PFSK-1 (cell line): ENCODE data around the gene UBXN2A.

Source experiments
- FOXP2 ChIP-seq: optimal IDR thresholded peaks from 2 replicates; pipeline ENCODE3; 2011; ENCODE audit warnings: borderline replicate concordance, control low read depth, inconsistent platforms; ENCODE audit not compliant: insufficient read depth; ENCODE audit errors: extremely low read length, extremely low read depth
- POLR2AphosphoS5 ChIP-seq: IDR thresholded peaks from 2 replicates; pipeline ENCODE4 v1.6.1; 2012; ENCODE audit warnings: low read depth, mild to moderate bottlenecking, control low read depth, low read length, moderate library complexity
- SIN3A ChIP-seq: IDR thresholded peaks from 2 replicates; pipeline ENCODE4 v1.6.1; 2012; ENCODE audit warnings: mild to moderate bottlenecking, low read length, moderate library complexity, borderline replicate concordance; ENCODE audit not compliant: insufficient read depth
- TAF1 ChIP-seq: IDR thresholded peaks from 2 replicates; pipeline ENCODE4 v1.6.1; 2012; ENCODE audit warnings: low read length, control low read depth, borderline replicate concordance; ENCODE audit not compliant: insufficient read depth
- TF ChIP-seq, protein P1 (sequence below), 2 experiments: IDR thresholded peaks; 2 replicates each; pipeline versions ENCODE4 v1.6.1 to v1.8.0; 2011 to 2012; ENCODE audit warnings: low read depth in 2 of 2, low read length in 2 of 2, control low read depth in 1 of 2, inconsistent platforms in 1 of 2, mild to moderate bottlenecking in 1 of 2, moderate library complexity in 1 of 2; ENCODE audit not compliant: insufficient read depth in 1 of 2

UBXN2A gene

GRCh38 chr2:23943666-23944065, 3.4 kb downstream of the UBXN2A start:
- no peak for TF ChIP-seq SIN3A
- TF ChIP-seq FOXP2 = no peak
- TF ChIP-seq, protein P1, sequence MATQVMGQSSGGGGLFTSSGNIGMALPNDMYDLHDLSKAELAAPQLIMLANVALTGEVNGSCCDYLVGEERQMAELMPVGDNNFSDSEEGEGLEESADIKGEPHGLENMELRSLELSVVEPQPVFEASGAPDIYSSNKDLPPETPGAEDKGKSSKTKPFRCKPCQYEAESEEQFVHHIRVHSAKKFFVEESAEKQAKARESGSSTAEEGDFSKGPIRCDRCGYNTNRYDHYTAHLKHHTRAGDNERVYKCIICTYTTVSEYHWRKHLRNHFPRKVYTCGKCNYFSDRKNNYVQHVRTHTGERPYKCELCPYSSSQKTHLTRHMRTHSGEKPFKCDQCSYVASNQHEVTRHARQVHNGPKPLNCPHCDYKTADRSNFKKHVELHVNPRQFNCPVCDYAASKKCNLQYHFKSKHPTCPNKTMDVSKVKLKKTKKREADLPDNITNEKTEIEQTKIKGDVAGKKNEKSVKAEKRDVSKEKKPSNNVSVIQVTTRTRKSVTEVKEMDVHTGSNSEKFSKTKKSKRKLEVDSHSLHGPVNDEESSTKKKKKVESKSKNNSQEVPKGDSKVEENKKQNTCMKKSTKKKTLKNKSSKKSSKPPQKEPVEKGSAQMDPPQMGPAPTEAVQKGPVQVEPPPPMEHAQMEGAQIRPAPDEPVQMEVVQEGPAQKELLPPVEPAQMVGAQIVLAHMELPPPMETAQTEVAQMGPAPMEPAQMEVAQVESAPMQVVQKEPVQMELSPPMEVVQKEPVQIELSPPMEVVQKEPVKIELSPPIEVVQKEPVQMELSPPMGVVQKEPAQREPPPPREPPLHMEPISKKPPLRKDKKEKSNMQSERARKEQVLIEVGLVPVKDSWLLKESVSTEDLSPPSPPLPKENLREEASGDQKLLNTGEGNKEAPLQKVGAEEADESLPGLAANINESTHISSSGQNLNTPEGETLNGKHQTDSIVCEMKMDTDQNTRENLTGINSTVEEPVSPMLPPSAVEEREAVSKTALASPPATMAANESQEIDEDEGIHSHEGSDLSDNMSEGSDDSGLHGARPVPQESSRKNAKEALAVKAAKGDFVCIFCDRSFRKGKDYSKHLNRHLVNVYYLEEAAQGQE (IDR thresholded peaks at IDR 0.05; ENCODE audit: insufficient read depth in 1 of 2, low read depth in 2 of 2, low read length in 2 of 2) = no peak
- TF ChIP-seq POLR2AphosphoS5 = no peak
- TF ChIP-seq TAF1 = no peak

DNA sequence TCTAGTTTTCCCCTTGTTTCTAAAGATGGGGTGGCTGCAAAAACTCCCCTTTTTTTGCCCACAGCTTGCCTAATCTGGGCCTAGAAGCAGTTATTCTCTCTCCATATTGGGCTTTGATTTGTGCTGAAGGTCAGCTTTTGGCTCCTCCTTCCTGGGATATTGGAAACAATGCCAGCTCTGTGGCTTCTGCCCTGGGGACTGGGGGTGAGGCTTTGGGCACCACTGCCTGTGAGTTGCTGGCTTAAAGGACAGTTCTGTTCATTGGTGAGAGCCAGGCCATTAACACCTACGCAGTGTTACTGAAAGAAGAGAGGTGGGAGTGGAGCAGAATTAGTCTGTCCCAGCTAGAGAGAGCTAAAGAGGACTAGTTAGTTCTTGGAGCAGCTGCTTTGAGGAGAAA, 4.3 kb downstream of the UBXN2A start:
- TF ChIP-seq SIN3A (no peak), POLR2AphosphoS5 (no peak), TAF1 (no peak), FOXP2 (no peak)
- TF ChIP-seq, protein P1 (IDR thresholded peaks at IDR 0.05; ENCODE audit: insufficient read depth in 1 of 2, low read depth in 2 of 2, low read length in 2 of 2) = no peak

DNA sequence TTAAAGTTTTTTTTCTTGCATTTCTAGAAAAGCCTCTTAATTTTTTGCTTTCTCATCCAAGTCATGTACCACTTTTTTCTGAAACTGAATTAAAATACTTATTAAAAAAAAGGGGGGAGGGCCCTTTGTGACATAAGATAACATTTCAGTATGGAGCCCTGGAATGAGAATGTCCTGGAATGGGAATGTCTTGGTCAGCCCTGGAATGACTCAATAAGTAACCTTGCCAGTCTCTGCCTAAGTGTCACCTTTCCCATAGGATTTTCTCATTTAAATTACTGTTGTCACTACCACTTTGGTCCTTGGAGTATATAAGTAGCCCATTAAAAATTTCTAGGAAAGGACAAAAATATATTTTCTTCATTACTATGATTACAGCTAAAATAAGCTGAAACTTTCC, 4.7 kb downstream of the UBXN2A start:
- TF ChIP-seq, protein P1 (IDR thresholded peaks at IDR 0.05; ENCODE audit: insufficient read depth in 1 of 2, low read depth in 2 of 2, low read length in 2 of 2) = no peak
- TF ChIP-seq TAF1 (no peak), POLR2AphosphoS5 (no peak), SIN3A (no peak), FOXP2 (no peak)

DNA sequence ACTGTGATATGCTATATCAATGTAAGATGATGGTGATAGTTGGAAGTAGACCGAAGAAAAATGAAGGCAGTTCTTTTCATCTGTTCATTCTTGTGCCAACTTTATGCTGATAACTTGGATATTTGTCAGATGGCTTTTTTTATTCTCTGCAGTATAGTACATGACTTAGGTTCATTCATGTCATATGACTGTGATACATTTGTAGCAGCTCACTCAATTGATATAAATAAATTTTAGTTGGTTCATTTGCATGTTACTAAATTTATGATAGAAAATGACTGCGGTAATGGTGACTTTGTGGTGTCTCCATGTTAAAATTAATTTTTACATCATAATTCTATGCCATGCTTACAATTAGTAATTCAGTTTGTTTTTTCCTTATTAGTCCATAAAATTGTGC, 7.1 kb downstream of the UBXN2A start:
- TF ChIP-seq FOXP2 (no peak), POLR2AphosphoS5 (no peak), SIN3A (no peak), TAF1 (no peak)
- TF ChIP-seq, protein P1 (IDR thresholded peaks at IDR 0.05; ENCODE audit: insufficient read depth in 1 of 2, low read depth in 2 of 2, low read length in 2 of 2) = no peak

- TF ChIP-seq POLR2AphosphoS5 (no peak), TAF1 (no peak), SIN3A (no peak), FOXP2 (no peak)
- TF ChIP-seq, protein P1 (IDR thresholded peaks at IDR 0.05; ENCODE audit: insufficient read depth in 1 of 2, low read depth in 2 of 2, low read length in 2 of 2) = no peak
Measured at GRCh38 chr2:23953625-23954024, 13.4 kb downstream of the UBXN2A start.
